Stimulated activated memory B cell treated with anti-CD40 and anti-IgM and Interleukin-4, amounts not matched to agents 10 μg/mL and 1 μg/mL and 100 μg/mL, for 72 hours (primary cell): ENCODE data around the gene PTF1A.
"Not testable (repeated sequence)": the region's sequence is repeated elsewhere in the genome, so short reads cannot be mapped to it uniquely, and the experiment has no call there.

Experiments
- ATAC-seq: fragments of 150-1000 bp; cut with Tn5 transposase; 2 replicates; pipeline ENCODE4 v1.10.0; 2021
- H3K27ac Mint-ChIP-seq: one replicate; pipeline ENCODE4 v1.8.0; 2022; ENCODE audit warnings: mild to moderate bottlenecking, mixed read lengths
- H3K27me3 Mint-ChIP-seq: one replicate; pipeline ENCODE4 v1.8.0; 2022; ENCODE audit warnings: mixed read lengths
- H3K36me3 Mint-ChIP-seq: one replicate; pipeline ENCODE4 v1.8.0; 2022; ENCODE audit warnings: mixed read lengths
- H3K4me1 Mint-ChIP-seq: one replicate; pipeline ENCODE4 v1.8.0; 2022; ENCODE audit warnings: mixed read lengths
- H3K4me3 Mint-ChIP-seq: one replicate; pipeline ENCODE4 v1.8.0; 2022; ENCODE audit warnings: mild to moderate bottlenecking, moderate library complexity, mixed read lengths
- H3K9me3 Mint-ChIP-seq: one replicate; pipeline ENCODE4 v1.8.0; 2022; ENCODE audit warnings: mixed read lengths

Gene PTF1A

GRCh38 chr10:23230582-23230981 lies 38.5 kb downstream of the PTF1A start:
- peaks cover 8% of the 10 kb centered on the region for H3K9me3 Mint-ChIP-seq
- ATAC-seq, result no peak
- no peaks in the 10 kb centered on the region for H3K36me3 Mint-ChIP-seq
- no peak overlapping the region for H3K4me3 Mint-ChIP-seq
- H3K27me3 Mint-ChIP-seq, result no peaks in the 10 kb centered on the region
- H3K27ac Mint-ChIP-seq, result no peak overlapping the region
- no peaks in the 10 kb centered on the region for H3K4me1 Mint-ChIP-seq

GRCh38 chr10:23238015-23238414 lies 45.9 kb downstream of the PTF1A start:
- Mint-ChIP-seq H3K27ac (no peak overlapping the region), H3K9me3 (peaks cover 10% of the 10 kb centered on the region), H3K4me1 (no peaks in the 10 kb centered on the region), H3K27me3 (no peaks in the 10 kb centered on the region), H3K4me3 (no peak overlapping the region), H3K36me3 (no peaks in the 10 kb centered on the region)
- no peak for ATAC-seq

GRCh38 chr10:23241779-23242178 lies 49.7 kb downstream of the PTF1A start:
- H3K27ac Mint-ChIP-seq, ATAC-seq, H3K36me3 Mint-ChIP-seq, H3K27me3 Mint-ChIP-seq, H3K4me1 Mint-ChIP-seq, H3K4me3 Mint-ChIP-seq: not testable (repeated sequence)
- peaks cover 16% of the 10 kb centered on the region for H3K9me3 Mint-ChIP-seq
